ENCODE data around the gene RCBTB2.

DNA sequence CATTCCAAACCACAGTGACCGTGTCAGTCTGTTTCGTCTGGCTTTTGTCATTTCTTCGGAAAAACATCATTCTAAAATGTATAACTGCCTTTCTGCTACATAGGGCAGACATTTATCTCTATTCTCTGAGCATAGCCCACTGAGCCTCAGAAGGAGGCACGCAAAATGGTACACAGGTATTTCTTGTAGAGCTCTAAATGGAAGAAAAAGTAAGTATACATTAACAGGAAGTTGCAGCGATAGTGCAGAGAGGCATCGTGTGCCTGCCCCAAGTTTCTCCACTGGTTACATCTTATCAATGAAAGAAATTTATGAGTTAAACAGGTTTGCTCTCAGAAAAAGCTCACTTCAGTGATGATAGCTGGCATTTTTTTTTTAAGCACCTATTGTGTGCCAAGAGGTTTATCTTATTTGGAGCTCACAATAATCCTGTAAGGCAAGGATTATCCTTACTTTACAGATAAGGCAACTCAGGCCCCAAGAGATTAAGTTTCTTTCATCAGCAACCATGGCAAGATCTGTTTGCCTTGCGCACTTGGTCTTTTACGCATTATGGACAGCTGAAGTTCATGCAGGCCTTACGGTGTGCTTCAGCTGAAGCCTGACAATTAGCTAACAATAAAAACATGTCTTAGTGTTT, 1.2 kb upstream of the RCBTB2 start:
- TF ChIP-seq POLR2A (IDR thresholded peaks at IDR 0.05): no peak
- TF ChIP-seq, protein P1, sequence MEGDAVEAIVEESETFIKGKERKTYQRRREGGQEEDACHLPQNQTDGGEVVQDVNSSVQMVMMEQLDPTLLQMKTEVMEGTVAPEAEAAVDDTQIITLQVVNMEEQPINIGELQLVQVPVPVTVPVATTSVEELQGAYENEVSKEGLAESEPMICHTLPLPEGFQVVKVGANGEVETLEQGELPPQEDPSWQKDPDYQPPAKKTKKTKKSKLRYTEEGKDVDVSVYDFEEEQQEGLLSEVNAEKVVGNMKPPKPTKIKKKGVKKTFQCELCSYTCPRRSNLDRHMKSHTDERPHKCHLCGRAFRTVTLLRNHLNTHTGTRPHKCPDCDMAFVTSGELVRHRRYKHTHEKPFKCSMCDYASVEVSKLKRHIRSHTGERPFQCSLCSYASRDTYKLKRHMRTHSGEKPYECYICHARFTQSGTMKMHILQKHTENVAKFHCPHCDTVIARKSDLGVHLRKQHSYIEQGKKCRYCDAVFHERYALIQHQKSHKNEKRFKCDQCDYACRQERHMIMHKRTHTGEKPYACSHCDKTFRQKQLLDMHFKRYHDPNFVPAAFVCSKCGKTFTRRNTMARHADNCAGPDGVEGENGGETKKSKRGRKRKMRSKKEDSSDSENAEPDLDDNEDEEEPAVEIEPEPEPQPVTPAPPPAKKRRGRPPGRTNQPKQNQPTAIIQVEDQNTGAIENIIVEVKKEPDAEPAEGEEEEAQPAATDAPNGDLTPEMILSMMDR (IDR thresholded peaks at IDR 0.05): no peak

Measured in thyroid gland (tissue), 4 donors.